RWPE2 (cell line): ENCODE measurements around the gene BRD7.
A peak's percentile ranks its signal among the peaks of the same experiment; 100 is the strongest.

Experiments used
- ATAC-seq: fragments of 200-7000 bp; cut with Tn5 transposase; 3 replicates; pipeline ENCODE4 v1.9.1; 2021; ENCODE audit warnings: low read depth
- DNase-seq: peaks from one replicate; pipeline ENCODE4 v3.0.0-alpha.2; 2020; ENCODE audit warnings: low spot score
- H3K27ac ChIP-seq: fragments of 450-650 bp; 2 replicates; pipeline ENCODE4 v1.5.1; 2017; ENCODE audit warnings: mild to moderate bottlenecking; ENCODE audit not compliant: poor library complexity, severe bottlenecking
- H3K27me3 ChIP-seq: fragments of 250-450 bp; sonication (Bioruptor Pico); 2 replicates; pipeline ENCODE4 v1.5.1; 2021; ENCODE audit warnings: mild to moderate bottlenecking, moderate library complexity; ENCODE audit not compliant: insufficient read depth, poor library complexity, severe bottlenecking
- H3K36me3 ChIP-seq: fragments of 250-450 bp; sonication (Bioruptor Pico); 2 replicates; pipeline ENCODE4 v1.5.1; 2020; ENCODE audit warnings: low read depth, mild to moderate bottlenecking, moderate library complexity
- H3K4me1 ChIP-seq: fragments of 250-450 bp; sonication (Bioruptor Pico); 2 replicates; pipeline ENCODE4 v1.5.1; 2021; ENCODE audit warnings: mild to moderate bottlenecking, moderate library complexity; ENCODE audit not compliant: insufficient read depth, poor library complexity, severe bottlenecking
- H3K4me3 ChIP-seq: fragments of 250-450 bp; sonication (Bioruptor Pico); 2 replicates; pipeline ENCODE4 v1.5.1; 2021; ENCODE audit warnings: mild to moderate bottlenecking, moderate library complexity; ENCODE audit not compliant: severe bottlenecking
- H3K9me3 ChIP-seq: fragments of 250-450 bp; sonication (Bioruptor Pico); 2 replicates; pipeline ENCODE4 v1.5.1; 2021; ENCODE audit warnings: mild to moderate bottlenecking, moderate library complexity; ENCODE audit not compliant: severe bottlenecking
- CTCF ChIP-seq: fragments of 450-650 bp; IDR thresholded peaks from one replicate; pipeline ENCODE4 v1.5.1; 2017; ENCODE audit warnings: mild to moderate bottlenecking, moderate library complexity; ENCODE audit not compliant: poor library complexity, severe bottlenecking

BRD7 gene

DNA sequence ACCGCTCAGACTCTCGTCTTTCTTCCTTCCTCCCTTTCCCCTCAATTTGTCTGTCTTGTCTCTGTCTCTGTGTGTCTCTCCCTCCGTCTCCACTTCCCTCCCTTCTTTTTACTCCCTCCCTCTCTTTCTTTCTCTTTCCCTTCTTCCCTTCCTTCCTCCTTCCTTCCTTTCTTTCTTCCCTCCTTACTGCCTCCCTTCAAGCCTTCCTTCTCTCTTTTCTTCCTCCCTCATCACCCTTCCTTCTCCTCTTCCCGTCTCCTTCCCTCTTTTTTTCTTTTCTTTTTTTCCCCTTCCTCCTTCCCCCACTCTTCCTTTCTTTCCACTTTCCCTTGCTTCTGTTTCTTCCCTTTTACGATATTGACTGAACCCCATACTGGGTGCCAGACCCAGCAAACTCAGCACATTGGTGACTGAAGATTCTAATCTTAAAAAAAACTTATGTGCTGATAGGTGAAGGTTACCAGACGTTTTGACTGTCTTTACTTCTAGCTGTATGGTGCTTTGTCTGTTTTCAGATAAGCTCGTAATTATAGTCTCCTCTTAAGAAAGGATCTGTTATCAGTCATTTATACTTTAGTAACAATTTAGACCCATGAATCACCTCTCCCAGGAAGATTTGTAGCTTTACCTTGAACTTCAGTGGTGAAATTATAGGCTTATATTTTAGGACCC lies 481 bp upstream of the BRD7 start:
- no peaks in the 10 kb centered on the region for H3K27me3 ChIP-seq
- H3K9me3 ChIP-seq = no peaks in the 10 kb centered on the region
- no peak for DNase-seq
- peak overlapping the region; percentile 43 for H3K27ac ChIP-seq
- H3K4me3 ChIP-seq = peak overlapping the region; percentile 99
- peaks cover 34% of the 10 kb centered on the region for H3K36me3 ChIP-seq
- no peak for ATAC-seq
- peak; percentile 73 for TF ChIP-seq CTCF
- peaks cover 16% of the 10 kb centered on the region for H3K4me1 ChIP-seq

GRCh38 chr16:50367777-50368409 lies 895 bp downstream of the BRD7 start:
- peak; percentile 28; the same call in 1 of the 3 replicates for ATAC-seq
- DNase-seq = no peak
- Histone ChIP-seq H3K27me3 (no peaks in the 10 kb centered on the region), H3K9me3 (no peaks in the 10 kb centered on the region), H3K4me3 (peak overlapping the region; percentile 99), H3K27ac (peak overlapping the region; percentile 43), H3K36me3 (peaks cover 45% of the 10 kb centered on the region), H3K4me1 (peaks cover 16% of the 10 kb centered on the region)
- TF ChIP-seq CTCF = no peak

DNA sequence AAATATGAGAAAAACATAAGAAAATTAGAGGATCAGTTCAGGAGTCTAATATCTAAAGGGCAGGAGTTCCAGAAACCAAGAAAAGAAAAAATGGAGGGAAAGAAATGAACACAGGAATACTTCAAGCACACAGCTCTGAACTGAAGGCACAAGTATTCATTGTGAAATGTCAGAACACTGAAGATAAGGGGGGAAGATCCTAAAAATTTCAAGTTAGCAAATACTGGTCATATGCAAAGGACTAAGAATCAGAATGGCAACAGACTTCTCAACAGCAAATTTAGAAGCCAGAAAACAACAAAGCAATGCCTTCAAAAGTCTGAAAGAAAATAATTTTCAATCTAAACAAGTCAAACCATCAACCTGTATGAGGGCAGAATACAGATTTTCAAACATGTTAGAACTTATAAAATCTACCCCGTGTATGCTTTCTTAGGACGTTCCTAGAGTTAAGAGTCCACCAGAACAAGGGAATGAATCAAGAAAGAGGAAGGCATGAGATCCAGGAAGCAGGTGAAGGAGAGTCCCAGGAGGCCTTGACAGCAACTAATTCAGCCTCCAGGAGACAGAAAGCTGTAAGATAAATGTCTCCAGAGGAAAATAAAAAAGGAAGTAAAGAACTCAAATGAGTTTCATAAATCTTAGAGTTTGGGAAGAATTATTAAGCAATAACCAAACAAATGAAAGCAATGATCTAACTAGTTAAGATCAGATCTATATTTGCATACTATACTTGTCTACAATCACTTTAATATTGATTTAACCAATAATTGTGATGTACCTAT lies 2.8 kb downstream of the BRD7 start:
- Histone ChIP-seq H3K4me1 (peaks cover 21% of the 10 kb centered on the region), H3K36me3 (peaks cover 64% of the 10 kb centered on the region)

GRCh38 chr16:50363656-50364055 lies 5.1 kb downstream of the BRD7 start:
- TF ChIP-seq CTCF = no peak
- ATAC-seq (no peak), DNase-seq (no peak)
- H3K9me3 ChIP-seq = no peaks in the 10 kb centered on the region
- H3K4me3 ChIP-seq = no peak overlapping the region
- peaks cover 29% of the 10 kb centered on the region for H3K4me1 ChIP-seq
- H3K27ac ChIP-seq = no peak overlapping the region
- H3K36me3 ChIP-seq = peaks cover 85% of the 10 kb centered on the region
- no peaks in the 10 kb centered on the region for H3K27me3 ChIP-seq

More for the DNA sequence above, 2.8 kb downstream of the BRD7 start:
- no peaks in the 10 kb centered on the region for H3K9me3 ChIP-seq
- ATAC-seq = no peak
- H3K4me3 ChIP-seq = no peak overlapping the region
- TF ChIP-seq CTCF = no peak
- no peaks in the 10 kb centered on the region for H3K27me3 ChIP-seq
- DNase-seq = no peak
- H3K27ac ChIP-seq = no peak overlapping the region
